ENCODE data around the gene TUBGCP2. TPM values are rescaled to one million over a fixed set of nuclear protein-coding genes. Genes with fewer than 3 reads are reported as not detected.

The TUBGCP2 gene
- polyA plus RNA-seq (2013, experiment 1 of 2) = 36.2 TPM
- polyA plus RNA-seq (2013, experiment 2 of 2) = 35.4 TPM

- Histone ChIP-seq H2AFZ (ENCODE audit: low read depth, low read length) (peak within 1 kb of the TSS; percentile 66), H2BK12ac (ENCODE audit: low read length in 2 of 2) (peak within 1 kb of the TSS in 1 of 2 experiments; percentile 84)
These were observed at the start of gene TUBGCP2, which contains the start of gene ZNF511 for GRCh38 chr10:133308421-133309099. Gene TUBGCP2, minus strand, starts transcription at chr10:133308872. Its CDS starts 5,931 bp downstream, at chr10:133302941. Gene ZNF511, plus strand, starts transcription at chr10:133308914. Its CDS starts 30 bp downstream, at chr10:133308944.

GRCh38 chr10:133357285-133358161 lies 48.9 kb upstream of the TUBGCP2 start, which contains the start of gene FUOM:
Gene FUOM, minus strand, starts transcription at chr10:133358019. Its CDS starts 12 bp downstream, at chr10:133358007.
- H2BK120ac ChIP-seq (ENCODE audit: low read depth, low read length) = peak within 1 kb of the TSS; percentile 76
- peak within 1 kb of the TSS; percentile 62 for H2AFZ ChIP-seq (ENCODE audit: low read depth, low read length)
- H2BK15ac ChIP-seq (ENCODE audit: low read depth, poor library complexity, severe bottlenecking) = peak within 1 kb of the TSS; percentile 31
- H3K14ac ChIP-seq (ENCODE audit: low read length in 2 of 2) = peak within 1 kb of the TSS in 1 of 2 experiments; percentile 96
- H3K27ac ChIP-seq (ENCODE audit: low read length, poor library complexity, severe bottlenecking) = no peak within 1 kb of the TSS
- H3K4me1 ChIP-seq (ENCODE audit: control insufficient read depth, insufficient read depth, low read depth, low read length) = peaks cover 21% of the 10 kb centered on the region
- H3K79me1 ChIP-seq (replicated peaks; ENCODE audit: low read length, poor library complexity, severe bottlenecking) = peaks cover 16% of the 10 kb centered on the region
- H3K23ac ChIP-seq (ENCODE audit: low read length in 2 of 2) = peak within 1 kb of the TSS in 1 of 2 experiments; percentile 92
- peak within 1 kb of the TSS; percentile 82 to 95 for H3K18ac ChIP-seq (ENCODE audit: low read depth in 1 of 2, low read length in 2 of 2)
- peak within 1 kb of the TSS; percentile 91 for H3K4me2 ChIP-seq (ENCODE audit: low read length, poor library complexity, severe bottlenecking)
- no peak within 1 kb of the TSS for H2BK12ac ChIP-seq (ENCODE audit: low read length in 2 of 2)
- H3K27me3 ChIP-seq (ENCODE audit: control insufficient read depth in 1 of 2, insufficient read depth in 1 of 2, low read length in 2 of 2) = peaks cover 0 to 14% of the 10 kb centered on the region in 2 experiments
- peak; percentile 72 for DNase-seq
- H3K9ac ChIP-seq (ENCODE audit: low read length) = peak within 1 kb of the TSS; percentile 22
- WGBS = 2% methylated on average over 45 of the region's 83 CpGs
- peaks cover 11 to 38% of the 10 kb centered on the region in 2 experiments for H3K36me3 ChIP-seq (ENCODE audit: control insufficient read depth in 1 of 2, insufficient read depth in 2 of 2, low read depth in 1 of 2, low read length in 2 of 2)
- peak within 1 kb of the TSS; percentile 91 for H4K8ac ChIP-seq (ENCODE audit: low read length)
- peak within 1 kb of the TSS; percentile 63 to 91 for H3K4ac ChIP-seq (ENCODE audit: low read depth in 1 of 2, low read length in 2 of 2)
- peak within 1 kb of the TSS; percentile 68 for H3K4me3 ChIP-seq (ENCODE audit: insufficient read depth in 1 of 2, low read depth in 1 of 2, low read length in 2 of 2)
- peak within 1 kb of the TSS; percentile 59 for H4K91ac ChIP-seq (ENCODE audit: low read length)
- H2BK5ac ChIP-seq (ENCODE audit: low read depth, low read length, poor library complexity, severe bottlenecking) = no peak within 1 kb of the TSS
- no peak within 1 kb of the TSS for H2AK5ac ChIP-seq (ENCODE audit: low read length, severe bottlenecking)
- H3K9me3 ChIP-seq (ENCODE audit: control insufficient read depth, low read length) = no peaks in the 10 kb centered on the region

More at GRCh38 chr10:133308421-133309099, at the start of gene TUBGCP2, which contains the start of gene ZNF511:
- Histone ChIP-seq H3K4me1 (ENCODE audit: control insufficient read depth, insufficient read depth, low read depth, low read length) (peaks cover 28% of the 10 kb centered on the region), H3K9me3 (ENCODE audit: control insufficient read depth, low read length) (no peaks in the 10 kb centered on the region), H3K14ac (ENCODE audit: low read length in 2 of 2) (peak within 1 kb of the TSS in 1 of 2 experiments; percentile 89), H3K4me3 (ENCODE audit: insufficient read depth in 1 of 2, low read depth in 1 of 2, low read length in 2 of 2) (peak within 1 kb of the TSS; percentile 92 to 95), H3K18ac (ENCODE audit: low read depth in 1 of 2, low read length in 2 of 2) (peak within 1 kb of the TSS; percentile 90 to 91), H2BK5ac (ENCODE audit: low read depth, low read length, poor library complexity, severe bottlenecking) (peak within 1 kb of the TSS; percentile 95), H3K27ac (ENCODE audit: low read length, poor library complexity, severe bottlenecking) (peak within 1 kb of the TSS; percentile 67), H3K23ac (ENCODE audit: low read length in 2 of 2) (peak within 1 kb of the TSS in 1 of 2 experiments; percentile 73), H3K27me3 (ENCODE audit: control insufficient read depth in 1 of 2, insufficient read depth in 1 of 2, low read length in 2 of 2) (no peaks in the 10 kb centered on the region), H2BK15ac (ENCODE audit: low read depth, poor library complexity, severe bottlenecking) (peak within 1 kb of the TSS; percentile 96), H2AK5ac (ENCODE audit: low read length, severe bottlenecking) (no peak within 1 kb of the TSS), H4K91ac (ENCODE audit: low read length) (peak within 1 kb of the TSS; percentile 57), H4K8ac (ENCODE audit: low read length) (peak within 1 kb of the TSS; percentile 70), H2BK120ac (ENCODE audit: low read depth, low read length) (peak within 1 kb of the TSS; percentile 96), H3K9ac (ENCODE audit: low read length) (peak within 1 kb of the TSS; percentile 99), H3K4me2 (ENCODE audit: low read length, poor library complexity, severe bottlenecking) (peak within 1 kb of the TSS; percentile 80), H3K4ac (ENCODE audit: low read depth in 1 of 2, low read length in 2 of 2) (peak within 1 kb of the TSS; percentile 86 to 94), H3K79me1 (replicated peaks; ENCODE audit: low read length, poor library complexity, severe bottlenecking) (peaks cover 19% of the 10 kb centered on the region), H3K36me3 (ENCODE audit: control insufficient read depth in 1 of 2, insufficient read depth in 2 of 2, low read depth in 1 of 2, low read length in 2 of 2) (peaks cover 36 to 50% of the 10 kb centered on the region in 2 experiments)
- peak; percentile 86 for DNase-seq
- under 1% methylated on average over 58 of the region's 89 CpGs for WGBS

- Histone ChIP-seq H2BK120ac (ENCODE audit: low read depth, low read length) (no peak overlapping the region), H2BK15ac (ENCODE audit: low read depth, poor library complexity, severe bottlenecking) (no peak overlapping the region), H3K23ac (ENCODE audit: low read length in 2 of 2) (peak overlapping the region in 1 of 2 experiments; percentile 92), H2AFZ (ENCODE audit: low read depth, low read length) (no peak overlapping the region), H3K27me3 (ENCODE audit: control insufficient read depth in 1 of 2, insufficient read depth in 1 of 2, low read length in 2 of 2) (peaks cover 0 to 20% of the 10 kb centered on the region in 2 experiments), H2AK5ac (ENCODE audit: low read length, severe bottlenecking) (no peak overlapping the region), H3K4me3 (ENCODE audit: insufficient read depth in 1 of 2, low read depth in 1 of 2, low read length in 2 of 2) (peak overlapping the region; percentile 68), H3K36me3 (ENCODE audit: control insufficient read depth in 1 of 2, insufficient read depth in 2 of 2, low read depth in 1 of 2, low read length in 2 of 2) (peaks cover 3 to 30% of the 10 kb centered on the region in 2 experiments), H3K9me3 (ENCODE audit: control insufficient read depth, low read length) (no peaks in the 10 kb centered on the region), H3K9ac (ENCODE audit: low read length) (peak overlapping the region; percentile 22), H3K4me2 (ENCODE audit: low read length, poor library complexity, severe bottlenecking) (peak overlapping the region; percentile 91), H4K91ac (ENCODE audit: low read length) (no peak overlapping the region), H3K4me1 (ENCODE audit: control insufficient read depth, insufficient read depth, low read depth, low read length) (peaks cover 21% of the 10 kb centered on the region), H3K18ac (ENCODE audit: low read depth in 1 of 2, low read length in 2 of 2) (peak overlapping the region; percentile 82 to 95), H2BK12ac (ENCODE audit: low read length in 2 of 2) (peak overlapping the region in 1 of 2 experiments; percentile 10), H3K14ac (ENCODE audit: low read length in 2 of 2) (peak overlapping the region in 1 of 2 experiments; percentile 95), H2BK5ac (ENCODE audit: low read depth, low read length, poor library complexity, severe bottlenecking) (no peak overlapping the region), H4K8ac (ENCODE audit: low read length) (peak overlapping the region; percentile 88), H3K4ac (ENCODE audit: low read depth in 1 of 2, low read length in 2 of 2) (peak overlapping the region in 1 of 2 experiments; percentile 91), H3K79me1 (replicated peaks; ENCODE audit: low read length, poor library complexity, severe bottlenecking) (peaks cover 16% of the 10 kb centered on the region), H3K27ac (ENCODE audit: low read length, poor library complexity, severe bottlenecking) (no peak overlapping the region)
- WGBS = 46% methylated on average over 27 of the region's 27 CpGs
- DNase-seq = no peak
These were observed 48.0 kb upstream of the TUBGCP2 start for GRCh38 chr10:133356549-133357284.

Data from mesenchymal stem cell (in vitro differentiated cells and primary cell).